CD4-positive, alpha-beta T cell (primary cell): ENCODE data around the gene WNT8B. TPM values are rescaled to one million over a fixed set of nuclear protein-coding genes. Genes with fewer than 3 reads are reported as not detected.

Source experiments
- ATAC-seq: fragments of 200-7000 bp; cut with Tn5 transposase; one replicate; pipeline ENCODE4 v1.10.0; 2022; ENCODE audit warnings: mild to moderate bottlenecking; ENCODE audit not compliant: poor library complexity
- CTCF ChIA-PET: fragments of 350-600 bp; sonication (Branson Sonifier 250); formaldehyde crosslinking; loops from one replicate; lab custom pipeline; 2021; ENCODE audit warnings: antibody characterized with exemption, inconsistent platforms; lab: Charles Lee
- POLR2A ChIA-PET: fragments of 350-600 bp; sonication (Branson Sonifier 250); formaldehyde crosslinking; loops from one replicate; lab custom pipeline; 2021; ENCODE audit warnings: antibody characterized with exemption, inconsistent platforms; lab: Charles Lee
- DNase-seq, 14 experiments: peaks; one replicate each; pipeline ENCODE4 v3.0.0-alpha.2; 2013 to 2020; ENCODE audit warnings: mixed read lengths in 2 of 14
- H3K27ac ChIP-seq, 2 donors: one replicate each; pipeline versions ENCODE4 v1.5.1 to v1.7.0; 2013; ENCODE audit warnings: low read length in 2 of 2, low read depth in 1 of 2, mild to moderate bottlenecking in 1 of 2
- H3K27me3 ChIP-seq, 2 experiments: 1 replicate in 1 of 2; 2 replicates in 1 of 2; pipeline versions ENCODE4 v1.6.1 to v1.7.0; 2013; ENCODE audit warnings: low read length in 2 of 2, control low read depth in 1 of 2, mild to moderate bottlenecking in 1 of 2, moderate library complexity in 1 of 2; ENCODE audit not compliant: insufficient read depth in 2 of 2, control insufficient read depth in 1 of 2
- H3K36me3 ChIP-seq: one replicate; pipeline ENCODE4 v1.6.1; 2013; ENCODE audit warnings: low read length, control low read depth; ENCODE audit not compliant: insufficient read depth
- H3K4me1 ChIP-seq: one replicate; pipeline ENCODE4 v1.6.1; 2013; ENCODE audit warnings: low read length, control low read depth; ENCODE audit not compliant: insufficient read depth
- H3K4me3 ChIP-seq: one replicate; pipeline ENCODE4 v1.5.1; 2013; ENCODE audit warnings: mild to moderate bottlenecking, low read length, moderate library complexity
- H3K9me3 ChIP-seq, 2 experiments: 1 replicate in 1 of 2; 2 replicates in 1 of 2; pipeline versions ENCODE4 v1.6.1 to v1.7.0; 2013; ENCODE audit warnings: low read length in 2 of 2, mild to moderate bottlenecking in 2 of 2, control low read depth in 1 of 2, moderate library complexity in 1 of 2; ENCODE audit not compliant: control insufficient read depth in 1 of 2, insufficient read depth in 1 of 2
- H3K27ac Mint-ChIP-seq: one replicate; pipeline ENCODE4 v1.8.0; 2020; ENCODE audit warnings: mixed read lengths
- H3K27me3 Mint-ChIP-seq: one replicate; pipeline ENCODE4 v1.8.0; 2021; ENCODE audit warnings: mixed read lengths
- H3K36me3 Mint-ChIP-seq: one replicate; pipeline ENCODE4 v1.8.0; 2021; ENCODE audit warnings: low read depth, mixed read lengths
- H3K4me1 Mint-ChIP-seq: one replicate; pipeline ENCODE4 v1.8.0; 2021; ENCODE audit warnings: low read depth, mixed read lengths
- H3K4me3 Mint-ChIP-seq: one replicate; pipeline ENCODE4 v1.8.0; 2020; ENCODE audit warnings: mild to moderate bottlenecking, mixed read lengths
- H3K9me3 Mint-ChIP-seq: one replicate; pipeline ENCODE4 v1.8.0; 2020; ENCODE audit warnings: mixed read lengths
- intact Hi-C, 2 experiments: fragments of 100-400 bp; cut with DNase I in 1 of 2; cut with micrococcal nuclease in 1 of 2; formaldehyde crosslinking; loops; one replicate each; pipeline versions ENCODE4 v1.15.1 to v1.9.0; 2023 to 2025; cut with DNase I, micrococcal nuclease
- total RNA-seq, 174 experiments: library from RNA in 2 of 174; stranded (reverse) in 2 of 174; gene quantifications; one replicate each; pipeline ENCODE4 v1.2.3 and lab custom pipeline; 2021 to 2026
- TF ChIP-seq, protein P1 (sequence below): fragments of 200-600 bp; IDR thresholded peaks from one replicate; pipeline ENCODE4 v1.8.0; 2022; ENCODE audit warnings: antibody characterized with exemption, mild to moderate bottlenecking

The WNT8B gene
- total RNA-seq, 2 experiments from 2014 or later = not detected

DNA sequence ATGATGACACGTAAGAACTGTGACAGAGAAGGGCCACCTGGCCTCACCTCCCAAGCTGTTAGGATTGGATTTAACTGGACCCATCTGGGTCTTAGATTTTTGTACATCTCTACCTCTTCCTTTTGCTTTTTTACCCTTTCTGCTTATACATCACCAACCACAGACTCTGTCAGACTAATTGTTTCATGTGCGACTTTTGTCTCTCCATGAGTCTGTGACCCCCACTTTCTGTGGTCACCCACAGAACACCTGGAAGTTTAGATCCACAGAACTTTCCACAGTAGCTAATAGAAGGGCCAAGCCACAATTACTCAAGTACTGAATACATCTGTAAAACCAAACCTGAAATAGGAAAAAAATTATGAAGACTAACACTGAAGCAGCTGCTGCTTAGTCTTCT, 33.8 kb downstream of the WNT8B start:
- H3K27ac ChIP-seq = no peak overlapping the region
- Mint-ChIP-seq H3K27ac (no peak overlapping the region), H3K36me3 (peaks cover 88% of the 10 kb centered on the region), H3K9me3 (no peaks in the 10 kb centered on the region), H3K4me3 (no peak overlapping the region), H3K4me1 (no peaks in the 10 kb centered on the region), H3K27me3 (no peaks in the 10 kb centered on the region)
- POLR2A ChIA-PET = no interaction called here
- no peaks in the 10 kb centered on the region for H3K9me3 ChIP-seq
- DNase-seq = no peak
- no peak for ATAC-seq
- TF ChIP-seq, protein P1, sequence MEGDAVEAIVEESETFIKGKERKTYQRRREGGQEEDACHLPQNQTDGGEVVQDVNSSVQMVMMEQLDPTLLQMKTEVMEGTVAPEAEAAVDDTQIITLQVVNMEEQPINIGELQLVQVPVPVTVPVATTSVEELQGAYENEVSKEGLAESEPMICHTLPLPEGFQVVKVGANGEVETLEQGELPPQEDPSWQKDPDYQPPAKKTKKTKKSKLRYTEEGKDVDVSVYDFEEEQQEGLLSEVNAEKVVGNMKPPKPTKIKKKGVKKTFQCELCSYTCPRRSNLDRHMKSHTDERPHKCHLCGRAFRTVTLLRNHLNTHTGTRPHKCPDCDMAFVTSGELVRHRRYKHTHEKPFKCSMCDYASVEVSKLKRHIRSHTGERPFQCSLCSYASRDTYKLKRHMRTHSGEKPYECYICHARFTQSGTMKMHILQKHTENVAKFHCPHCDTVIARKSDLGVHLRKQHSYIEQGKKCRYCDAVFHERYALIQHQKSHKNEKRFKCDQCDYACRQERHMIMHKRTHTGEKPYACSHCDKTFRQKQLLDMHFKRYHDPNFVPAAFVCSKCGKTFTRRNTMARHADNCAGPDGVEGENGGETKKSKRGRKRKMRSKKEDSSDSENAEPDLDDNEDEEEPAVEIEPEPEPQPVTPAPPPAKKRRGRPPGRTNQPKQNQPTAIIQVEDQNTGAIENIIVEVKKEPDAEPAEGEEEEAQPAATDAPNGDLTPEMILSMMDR = no peak
- intact Hi-C loops = no loop called here
- H3K4me3 ChIP-seq = no peak overlapping the region
- no peaks in the 10 kb centered on the region for H3K4me1 ChIP-seq
- peaks cover 68% of the 10 kb centered on the region for H3K36me3 ChIP-seq
- no peaks in the 10 kb centered on the region for H3K27me3 ChIP-seq
- CTCF ChIA-PET = interaction anchor here (1.3 to 1.8 kb wide), 2 partner anchors 12 to 15 kb away, joined by 5 to 6 read pairs; no protein-coding TSS in a partner anchor

DNA sequence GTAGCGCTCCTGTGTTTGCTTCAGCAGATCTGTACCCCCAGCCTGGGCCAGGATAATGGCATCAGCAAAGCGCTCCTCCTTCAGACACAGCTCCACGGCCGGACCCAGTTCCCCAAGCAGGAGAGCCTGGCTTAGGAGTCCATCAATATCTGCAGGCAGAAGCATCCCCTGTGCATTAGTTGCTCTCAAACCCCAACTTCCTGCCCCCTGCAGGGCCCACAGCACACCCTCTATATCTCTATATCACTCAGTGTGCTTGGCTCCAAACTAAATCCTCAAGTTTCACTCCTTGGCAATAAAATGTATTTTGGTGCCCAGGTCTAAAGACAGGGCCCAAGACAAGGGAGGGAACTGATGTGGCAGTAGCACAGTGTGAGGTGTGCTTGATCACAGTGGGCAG, 35.2 kb downstream of the WNT8B start:
- Mint-ChIP-seq H3K4me1 (no peaks in the 10 kb centered on the region), H3K36me3 (peaks cover 92% of the 10 kb centered on the region), H3K27me3 (no peaks in the 10 kb centered on the region), H3K4me3 (no peak overlapping the region), H3K9me3 (no peaks in the 10 kb centered on the region), H3K27ac (no peak overlapping the region)
- peaks cover 80% of the 10 kb centered on the region for H3K36me3 ChIP-seq
- H3K27ac ChIP-seq = no peak overlapping the region
- TF ChIP-seq, protein P1 = no peak
- no peak for ATAC-seq
- intact Hi-C loops = no loop called here
- ChIA-PET POLR2A (no interaction called here), CTCF (no interaction called here)
- no peaks in the 10 kb centered on the region for H3K9me3 ChIP-seq
- no peaks in the 10 kb centered on the region for H3K27me3 ChIP-seq
- H3K4me3 ChIP-seq = no peak overlapping the region
- no peaks in the 10 kb centered on the region for H3K4me1 ChIP-seq
- no peak for DNase-seq

DNA sequence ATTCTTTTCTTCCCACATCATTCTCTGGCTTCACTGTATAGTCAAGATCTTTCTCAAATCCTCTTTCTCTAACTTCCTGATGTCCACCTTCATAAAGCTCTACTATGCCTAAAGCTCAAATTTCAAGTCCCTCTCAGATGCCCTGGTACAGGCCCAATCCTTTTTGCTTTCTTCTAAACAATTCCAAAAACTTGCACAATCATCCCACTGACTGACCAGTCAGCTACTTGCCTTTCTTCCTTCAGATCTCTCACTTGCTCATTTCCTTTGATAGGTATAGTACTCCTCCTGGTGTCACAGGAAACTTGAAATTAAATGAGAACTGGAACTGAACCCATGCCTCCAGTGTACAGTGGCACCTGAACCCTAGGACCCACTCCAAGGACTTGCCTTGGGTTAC, 38.6 kb downstream of the WNT8B start:
- ChIA-PET CTCF (no interaction called here), POLR2A (no interaction called here)
- DNase-seq = no peak
- H3K4me3 ChIP-seq = no peak overlapping the region
- no peaks in the 10 kb centered on the region for H3K4me1 Mint-ChIP-seq
- no peaks in the 10 kb centered on the region for H3K4me1 ChIP-seq
- no peaks in the 10 kb centered on the region for H3K27me3 ChIP-seq
- intact Hi-C loops = loop anchor here in 1 of 2 experiments (10.0 kb wide), 1 partner anchor 657 kb away; no protein-coding TSS in a partner anchor
- no peak for ATAC-seq
- H3K9me3 Mint-ChIP-seq = no peaks in the 10 kb centered on the region
- peaks cover 79% of the 10 kb centered on the region for H3K36me3 ChIP-seq
- no peak overlapping the region for H3K27ac Mint-ChIP-seq
- TF ChIP-seq, protein P1 = no peak
- no peak overlapping the region for H3K4me3 Mint-ChIP-seq
- no peaks in the 10 kb centered on the region for H3K27me3 Mint-ChIP-seq
- peaks cover 90% of the 10 kb centered on the region for H3K36me3 Mint-ChIP-seq
- H3K27ac ChIP-seq = no peak overlapping the region
- H3K9me3 ChIP-seq = no peaks in the 10 kb centered on the region
